Caco-2 (cell line): ENCODE measurements around the gene EFHD1. TPM values are rescaled to one million over a fixed set of nuclear protein-coding genes. Genes with fewer than 3 reads are reported as not detected.

Source experiments
- BruUV-seq: library from RNA; stranded (reverse); fragments of 400-500 nt; replicated peaks from 2 replicates; lab custom pipeline; 2021; lab: Mats Ljungman, UMichigan
- CTCF ChIA-PET: fragments of 300-600 bp; sonication (Branson Sonifier 250); formaldehyde crosslinking; loops from one replicate; lab custom pipeline; 2022; ENCODE audit warnings: antibody characterized with exemption; lab: Charles Lee
- POLR2A ChIA-PET: fragments of 300-600 bp; sonication (Branson Sonifier 250); formaldehyde crosslinking; loops from one replicate; lab custom pipeline; 2022; ENCODE audit warnings: antibody characterized with exemption; lab: Charles Lee
- DNase-seq, 2 experiments: peaks; one replicate each; pipeline versions ENCODE4 v3.0.0 to v3.0.0-alpha.2; 2020 to 2022
- H3K27me3 ChIP-seq: replicated peaks from 2 replicates; pipeline ENCODE4 v1.6.0; 2011; ENCODE audit warnings: low read length; ENCODE audit not compliant: control insufficient read depth, insufficient read depth
- H3K36me3 ChIP-seq: 2 replicates; pipeline ENCODE4 v1.5.1; 2011; ENCODE audit warnings: low read length; ENCODE audit not compliant: control insufficient read depth, insufficient read depth
- H3K4me1 ChIP-seq: fragments of 250-450 bp; sonication (Bioruptor Pico); 2 replicates; pipeline ENCODE4 v1.5.1; 2020; ENCODE audit warnings: mild to moderate bottlenecking
- H3K4me3 ChIP-seq: 2 replicates; pipeline ENCODE4 v1.5.1; 2011; ENCODE audit warnings: low read depth, mild to moderate bottlenecking, control low read depth, low read length
- H3K9me3 ChIP-seq: fragments of 250-450 bp; sonication (Bioruptor Pico); 2 replicates; pipeline ENCODE4 v1.5.1; 2020; ENCODE audit warnings: mild to moderate bottlenecking, moderate library complexity
- H3K27ac Mint-ChIP-seq: one replicate; pipeline ENCODE4 v1.8.0; 2022; ENCODE audit warnings: mixed read lengths; ENCODE audit not compliant: unreplicated experiment
- H3K27me3 Mint-ChIP-seq: one replicate; pipeline ENCODE4 v1.8.0; 2022; ENCODE audit warnings: mixed read lengths; ENCODE audit not compliant: insufficient read depth, unreplicated experiment
- H3K36me3 Mint-ChIP-seq: one replicate; pipeline ENCODE4 v1.8.0; 2022; ENCODE audit warnings: mild to moderate bottlenecking, mixed read lengths; ENCODE audit not compliant: insufficient read depth, unreplicated experiment
- H3K4me1 Mint-ChIP-seq: one replicate; pipeline ENCODE4 v1.8.0; 2022; ENCODE audit warnings: low read depth, mixed read lengths; ENCODE audit not compliant: unreplicated experiment
- H3K4me3 Mint-ChIP-seq: one replicate; pipeline ENCODE4 v1.8.0; 2022; ENCODE audit warnings: mild to moderate bottlenecking, moderate library complexity, mixed read lengths; ENCODE audit not compliant: unreplicated experiment
- H3K9me3 Mint-ChIP-seq: one replicate; pipeline ENCODE4 v1.8.0; 2022; ENCODE audit warnings: mixed read lengths; ENCODE audit not compliant: unreplicated experiment
- CTCF ChIP-seq, 2 experiments: fragments of 200-600 bp in 1 of 2; IDR thresholded peaks; 1 replicate in 1 of 2; 2 replicates in 1 of 2; pipeline versions ENCODE4 v1.5.1 to v1.8.0; 2011 to 2022; ENCODE audit warnings: antibody characterized with exemption in 1 of 2, control low read depth in 1 of 2, inconsistent platforms in 1 of 2, low read depth in 1 of 2, low read length in 1 of 2, mild to moderate bottlenecking in 1 of 2, moderate library complexity in 1 of 2; ENCODE audit not compliant: insufficient read depth in 1 of 2, severe bottlenecking in 1 of 2, unreplicated experiment in 1 of 2
- intact Hi-C: fragments of 100-400 bp; cut with micrococcal nuclease; formaldehyde crosslinking; loops from one replicate; pipeline ENCODE4 v1.10.0; 2022; ENCODE audit not compliant: unreplicated experiment
- total RNA-seq: library from RNA; stranded (reverse); gene quantifications from 2 replicates; pipeline ENCODE4 v1.2.3, GENCODE V29; 2022

Gene EFHD1
- total RNA-seq, 1 experiment from 2014 or later, result 4.2 TPM

- no peak overlapping the region for H3K4me3 Mint-ChIP-seq
- Histone ChIP-seq H3K4me3 (no peak overlapping the region), H3K9me3 (no peaks in the 10 kb centered on the region), H3K36me3 (no peaks in the 10 kb centered on the region), H3K27me3 (no peaks in the 10 kb centered on the region), H3K4me1 (no peaks in the 10 kb centered on the region)
- H3K36me3 Mint-ChIP-seq, result no peaks in the 10 kb centered on the region
- no peaks in the 10 kb centered on the region for H3K27me3 Mint-ChIP-seq
- no TSS peak for BruUV-seq
- no peak for TF ChIP-seq CTCF (IDR thresholded peaks at IDR 0.05; ENCODE audit: insufficient read depth in 1 of 2, low read depth in 1 of 2, low read length in 1 of 2, severe bottlenecking in 1 of 2, unreplicated experiment in 1 of 2)
- ChIA-PET CTCF (interaction anchor here (0.6 kb wide), 1 partner anchor 34 kb away, joined by 4 read pairs; no protein-coding TSS in a partner anchor), POLR2A (no interaction called here)
- H3K9me3 Mint-ChIP-seq, result no peaks in the 10 kb centered on the region
- DNase-seq, result no peak
- peaks cover 6% of the 10 kb centered on the region for H3K4me1 Mint-ChIP-seq
- intact Hi-C loops, result no loop called here
- H3K27ac Mint-ChIP-seq, result no peak overlapping the region
Observed at GRCh38 chr2:232635820-232636219, 2.4 kb downstream of the EFHD1 start.

- Histone ChIP-seq H3K27me3 (no peaks in the 10 kb centered on the region), H3K4me1 (no peaks in the 10 kb centered on the region), H3K9me3 (no peaks in the 10 kb centered on the region), H3K36me3 (no peaks in the 10 kb centered on the region), H3K4me3 (no peak overlapping the region)
- Mint-ChIP-seq H3K27me3 (no peaks in the 10 kb centered on the region), H3K4me1 (peaks cover 6% of the 10 kb centered on the region), H3K4me3 (no peak overlapping the region), H3K27ac (no peak overlapping the region), H3K9me3 (no peaks in the 10 kb centered on the region), H3K36me3 (no peaks in the 10 kb centered on the region)
- DNase-seq, result no peak
- ChIA-PET CTCF (no interaction called here), POLR2A (no interaction called here)
- intact Hi-C loops, result no loop called here
- no TSS peak for BruUV-seq
- no peak for TF ChIP-seq CTCF (IDR thresholded peaks at IDR 0.05; ENCODE audit: insufficient read depth in 1 of 2, low read depth in 1 of 2, low read length in 1 of 2, severe bottlenecking in 1 of 2, unreplicated experiment in 1 of 2)
Observed at GRCh38 chr2:232636788-232637420, 3.5 kb downstream of the EFHD1 start.

DNA sequence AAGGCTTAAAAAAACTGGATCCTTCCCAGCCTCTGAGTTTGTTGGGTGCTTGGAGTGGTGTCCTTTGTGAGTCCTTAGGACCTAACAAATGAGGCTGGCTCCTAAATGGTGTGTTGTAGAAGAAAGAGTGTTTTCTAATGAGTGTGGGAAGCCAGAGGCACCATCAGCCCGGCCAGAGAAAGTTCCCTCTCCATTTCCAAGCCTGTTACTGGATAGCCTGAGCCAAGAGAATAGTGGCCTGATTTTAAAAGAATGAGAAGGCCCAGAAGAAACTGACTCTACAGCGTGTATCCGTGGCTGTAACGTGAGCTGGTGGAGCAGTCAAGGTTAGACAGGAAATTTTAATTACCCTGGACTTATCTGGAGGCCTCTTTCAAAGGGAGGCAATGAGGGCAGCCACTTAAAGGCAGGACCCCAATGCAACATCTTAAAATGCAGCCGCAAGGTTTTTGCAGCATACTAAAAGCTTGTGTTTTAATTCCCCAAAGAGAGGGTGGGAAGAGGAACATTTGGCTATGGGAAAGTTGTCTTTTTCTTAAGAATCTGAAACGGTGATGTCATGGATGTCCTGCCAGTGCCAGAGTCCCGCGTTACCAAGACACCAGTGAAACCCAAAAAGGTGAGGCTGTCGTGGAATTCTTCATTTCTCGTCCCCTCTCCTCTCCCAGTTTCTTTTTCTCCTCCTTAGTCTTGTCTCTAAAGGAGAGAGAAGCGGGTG, 4.6 kb downstream of the EFHD1 start:
- ChIA-PET CTCF (no interaction called here), POLR2A (no interaction called here)
- Mint-ChIP-seq H3K4me1 (no peaks in the 10 kb centered on the region), H3K27me3 (no peaks in the 10 kb centered on the region), H3K27ac (no peak overlapping the region), H3K9me3 (no peaks in the 10 kb centered on the region), H3K36me3 (no peaks in the 10 kb centered on the region), H3K4me3 (no peak overlapping the region)
- Histone ChIP-seq H3K4me3 (no peak overlapping the region), H3K9me3 (no peaks in the 10 kb centered on the region), H3K27me3 (no peaks in the 10 kb centered on the region), H3K36me3 (no peaks in the 10 kb centered on the region), H3K4me1 (no peaks in the 10 kb centered on the region)
- BruUV-seq, result no TSS peak
- intact Hi-C loops, result no loop called here
- no peak for DNase-seq
- no peak for TF ChIP-seq CTCF (IDR thresholded peaks at IDR 0.05; ENCODE audit: insufficient read depth in 1 of 2, low read depth in 1 of 2, low read length in 1 of 2, severe bottlenecking in 1 of 2, unreplicated experiment in 1 of 2)
